OCI-LY7 (cell line): ENCODE measurements around the gene HEPN1. TPM values are rescaled to one million over a fixed set of nuclear protein-coding genes. Genes with fewer than 3 reads are reported as not detected.

Source experiments
- BruUV-seq: library from RNA; stranded (reverse); fragments of 400-500 nt; replicated peaks from 2 replicates; lab custom pipeline; 2021; lab: Mats Ljungman, UMichigan
- CTCF ChIA-PET: fragments of 300-600 bp; sonication (Branson Sonifier 250); formaldehyde crosslinking; loops from one replicate; lab custom pipeline; 2022; ENCODE audit warnings: antibody characterized with exemption; ENCODE audit not compliant: unreplicated experiment; lab: Charles Lee
- POLR2A ChIA-PET: fragments of 300-600 bp; sonication (Branson Sonifier 250); formaldehyde crosslinking; loops from one replicate; lab custom pipeline; 2022; ENCODE audit warnings: antibody characterized with exemption; lab: Charles Lee
- DNase-seq: peaks from one replicate; pipeline ENCODE4 v3.0.0-alpha.2; 2015; ENCODE audit warnings: low spot score
- H2AFZ ChIP-seq: fragments of 200-600 bp; sonication (generic), shearing (Covaris generic); 2 replicates; pipeline ENCODE4 v1.6.1; 2014; ENCODE audit warnings: mild to moderate bottlenecking, antibody characterized with exemption, low read length, moderate library complexity
- H3K27ac ChIP-seq: fragments of 200-600 bp; sonication (generic); 2 replicates; pipeline ENCODE4 v1.5.1; 2014; ENCODE audit warnings: mixed run types, low read depth, mild to moderate bottlenecking, moderate library complexity, low read length, inconsistent platforms; ENCODE audit not compliant: poor library complexity, severe bottlenecking
- H3K36me3 ChIP-seq: fragments of 200-600 bp; sonication (generic); 2 replicates; pipeline ENCODE4 v1.6.1; 2014; ENCODE audit warnings: mild to moderate bottlenecking, antibody characterized with exemption, low read length, moderate library complexity, mixed read lengths; ENCODE audit not compliant: insufficient read depth
- H3K4me1 ChIP-seq: fragments of 200-600 bp; sonication (generic); 2 replicates; pipeline ENCODE4 v1.5.1; 2014; ENCODE audit warnings: mild to moderate bottlenecking, low read length; ENCODE audit not compliant: insufficient read depth, poor library complexity, severe bottlenecking
- H3K4me2 ChIP-seq: fragments of 200-600 bp; sonication (generic); 2 replicates; pipeline ENCODE4 v1.6.1; 2014; ENCODE audit warnings: mild to moderate bottlenecking, low read length
- H3K4me3 ChIP-seq: fragments of 200-600 bp; sonication (generic); 2 replicates; pipeline ENCODE4 v1.5.1; 2014; ENCODE audit warnings: mild to moderate bottlenecking, low read depth, low read length; ENCODE audit not compliant: poor library complexity, severe bottlenecking
- H3K79me2 ChIP-seq: fragments of 200-600 bp; sonication (generic); 2 replicates; pipeline ENCODE4 v1.6.1; 2016; ENCODE audit warnings: low read depth, mild to moderate bottlenecking, low read length, moderate library complexity, mixed read lengths; ENCODE audit not compliant: insufficient read depth
- H3K9me2 ChIP-seq: fragments of 200-600 bp; sonication (generic); 2 replicates; pipeline ENCODE4 v1.6.1; 2016; ENCODE audit warnings: mild to moderate bottlenecking, low read length, mixed read lengths; ENCODE audit not compliant: insufficient read depth
- H3K9me3 ChIP-seq: fragments of 200-600 bp; sonication (generic); 2 replicates; pipeline ENCODE4 v1.6.1; 2014; ENCODE audit warnings: mild to moderate bottlenecking, mixed run types, low read length, mixed read lengths
- H4K20me1 ChIP-seq: fragments of 200-600 bp; sonication (generic); 2 replicates; pipeline ENCODE4 v1.6.1; 2014; ENCODE audit warnings: mild to moderate bottlenecking, antibody characterized with exemption, low read length, moderate library complexity, mixed read lengths; ENCODE audit not compliant: insufficient read depth
- CTCF ChIP-seq: fragments of 200-600 bp; sonication (generic); conservative IDR thresholded peaks from 2 replicates; pipeline ENCODE4 v1.5.1; 2014; ENCODE audit warnings: mild to moderate bottlenecking, antibody characterized with exemption, low read length, moderate library complexity, mixed read lengths
- EZH2phosphoT487 ChIP-seq: fragments of 200-600 bp; sonication (generic); IDR thresholded peaks from 2 replicates; pipeline ENCODE4 v1.6.1; 2018; ENCODE audit warnings: low read depth, borderline replicate concordance, mild to moderate bottlenecking, mixed run types, antibody characterized with exemption, low read length, moderate library complexity, mixed read lengths
- intact Hi-C: fragments of 100-400 bp; cut with micrococcal nuclease; formaldehyde crosslinking; loops from one replicate; pipeline ENCODE4 v1.10.0; 2022; ENCODE audit not compliant: unreplicated experiment
- total RNA-seq, 2 experiments: library from RNA; depleted of rRNA in 1 of 2; stranded (reverse); fragments of >200 nt in 1 of 2; shearing (Covaris generic) in 1 of 2; gene quantifications; 2 replicates each; pipeline ENCODE4 v1.2.3, GENCODE V29; 2014 to 2022

The HEPN1 gene
- total RNA-seq, 2 experiments from 2014 or later = not detected

- no TSS peak for BruUV-seq
- Histone ChIP-seq H3K4me1 (no peaks in the 10 kb centered on the region), H2AFZ (peak overlapping the region; percentile 46), H3K79me2 (no peaks in the 10 kb centered on the region), H3K36me3 (no peaks in the 10 kb centered on the region), H4K20me1 (no peaks in the 10 kb centered on the region), H3K27ac (no peak overlapping the region), H3K9me3 (no peaks in the 10 kb centered on the region), H3K9me2 (no peaks in the 10 kb centered on the region), H3K4me2 (peak overlapping the region; percentile 65), H3K4me3 (peak overlapping the region; percentile 57)
- CTCF ChIA-PET = interaction anchor here (0.6 kb wide), 1 partner anchor 130 kb away, joined by 3 read pairs; no protein-coding TSS in a partner anchor
- POLR2A ChIA-PET = no interaction called here
- intact Hi-C loops = no loop called here
- peak; percentile 71 for DNase-seq
- peak; percentile 81 for TF ChIP-seq CTCF
- TF ChIP-seq EZH2phosphoT487 = no peak
Observed at GRCh38 chr11:124875943-124876817, 42.9 kb upstream of the HEPN1 start.

- Histone ChIP-seq H3K36me3 (no peaks in the 10 kb centered on the region), H3K9me3 (no peaks in the 10 kb centered on the region), H3K4me1 (no peaks in the 10 kb centered on the region), H4K20me1 (no peaks in the 10 kb centered on the region), H3K27ac (no peak overlapping the region), H3K4me2 (peak overlapping the region; percentile 65), H3K9me2 (no peaks in the 10 kb centered on the region), H3K4me3 (peak overlapping the region; percentile 57), H2AFZ (peak overlapping the region; percentile 46; the same call in 1 of the 2 replicates), H3K79me2 (no peaks in the 10 kb centered on the region)
- intact Hi-C loops = no loop called here
- POLR2A ChIA-PET = no interaction called here
- BruUV-seq = no TSS peak
- TF ChIP-seq CTCF = no peak
- no peak for TF ChIP-seq EZH2phosphoT487
- CTCF ChIA-PET = interaction anchor here (0.6 kb wide), 1 partner anchor 130 kb away, joined by 3 read pairs; no protein-coding TSS in a partner anchor
- DNase-seq = no peak
Observed at GRCh38 chr11:124876818-124877630, 42.0 kb upstream of the HEPN1 start.

GRCh38 chr11:124877631-124877909 is 41.5 kb upstream of the HEPN1 start:
- no peaks in the 10 kb centered on the region for H4K20me1 ChIP-seq
- intact Hi-C loops = no loop called here
- no peaks in the 10 kb centered on the region for H3K79me2 ChIP-seq
- H3K9me3 ChIP-seq = no peaks in the 10 kb centered on the region
- CTCF ChIA-PET = no interaction called here
- POLR2A ChIA-PET = no interaction called here
- no peaks in the 10 kb centered on the region for H3K9me2 ChIP-seq
- no peaks in the 10 kb centered on the region for H3K4me1 ChIP-seq
- no peak for TF ChIP-seq EZH2phosphoT487
- TF ChIP-seq CTCF = no peak
- no TSS peak for BruUV-seq
- no peak overlapping the region for H2AFZ ChIP-seq
- H3K4me3 ChIP-seq = no peak overlapping the region
- H3K36me3 ChIP-seq = no peaks in the 10 kb centered on the region
- DNase-seq = no peak
- H3K27ac ChIP-seq = no peak overlapping the region
- no peak overlapping the region for H3K4me2 ChIP-seq
